NCI-H524 treated with DMSO at 0.1 percent for 48 hours (cell line): ENCODE data around the gene ADCY2.
A peak's percentile ranks its signal among the peaks of the same experiment; 100 is the strongest.

Experiments used
- DNase-seq: peaks from one replicate; lab custom pipeline; 2025; lab: John Stamatoyannopoulos, UW

The ADCY2 gene

GRCh38 chr5:7784683-7785380, 388.9 kb downstream of the ADCY2 start:
- DNase-seq = no peak

- no peak for DNase-seq
Observed at GRCh38 chr5:7787770-7788169, 391.8 kb downstream of the ADCY2 start.

DNA sequence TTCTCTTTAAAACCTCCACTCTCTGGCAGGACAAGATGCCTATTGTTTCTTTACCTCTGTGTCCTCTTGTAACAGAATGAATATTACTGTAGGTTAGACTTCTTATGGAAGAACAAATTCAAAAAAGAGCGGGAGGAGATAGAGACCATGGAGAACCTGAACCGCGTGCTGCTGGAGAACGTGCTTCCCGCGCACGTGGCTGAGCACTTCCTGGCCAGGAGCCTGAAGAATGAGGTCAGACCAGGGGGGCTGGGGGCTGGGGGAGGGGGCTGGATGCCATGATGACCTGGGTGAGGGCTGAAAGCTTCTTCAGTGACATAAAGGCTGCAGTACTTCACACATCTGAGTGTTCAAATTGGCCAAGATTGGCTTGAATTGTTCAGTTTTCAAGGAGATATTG, 393.6 kb downstream of the ADCY2 start:
- no peak for DNase-seq

GRCh38 chr5:7793895-7794294, 398.0 kb downstream of the ADCY2 start:
- no peak for DNase-seq

DNA sequence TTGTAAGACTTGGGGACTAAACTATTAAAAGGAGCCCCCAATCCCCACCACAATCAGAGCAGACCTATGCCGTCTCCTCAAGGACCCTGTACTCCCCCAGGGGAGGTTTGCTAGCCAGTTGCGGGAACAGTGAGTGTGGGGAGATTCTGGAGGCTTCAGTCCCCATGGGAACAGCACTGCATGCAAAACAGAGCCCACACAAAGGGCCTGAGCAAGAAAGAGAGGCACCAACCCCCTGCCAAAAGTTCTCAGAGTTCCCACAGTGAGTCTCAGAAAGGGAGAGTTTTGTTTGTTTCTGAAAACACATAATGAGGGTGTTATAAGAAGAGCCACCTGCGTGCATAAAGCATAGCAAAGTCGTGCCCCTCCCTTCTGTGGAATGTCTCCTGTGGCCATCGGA, 398.4 kb downstream of the ADCY2 start:
- DNase-seq = no peak

GRCh38 chr5:7794823-7795222, 398.9 kb downstream of the ADCY2 start:
- DNase-seq = no peak

- no peak for DNase-seq
Observed at GRCh38 chr5:7795306-7795705, 399.4 kb downstream of the ADCY2 start.

DNA sequence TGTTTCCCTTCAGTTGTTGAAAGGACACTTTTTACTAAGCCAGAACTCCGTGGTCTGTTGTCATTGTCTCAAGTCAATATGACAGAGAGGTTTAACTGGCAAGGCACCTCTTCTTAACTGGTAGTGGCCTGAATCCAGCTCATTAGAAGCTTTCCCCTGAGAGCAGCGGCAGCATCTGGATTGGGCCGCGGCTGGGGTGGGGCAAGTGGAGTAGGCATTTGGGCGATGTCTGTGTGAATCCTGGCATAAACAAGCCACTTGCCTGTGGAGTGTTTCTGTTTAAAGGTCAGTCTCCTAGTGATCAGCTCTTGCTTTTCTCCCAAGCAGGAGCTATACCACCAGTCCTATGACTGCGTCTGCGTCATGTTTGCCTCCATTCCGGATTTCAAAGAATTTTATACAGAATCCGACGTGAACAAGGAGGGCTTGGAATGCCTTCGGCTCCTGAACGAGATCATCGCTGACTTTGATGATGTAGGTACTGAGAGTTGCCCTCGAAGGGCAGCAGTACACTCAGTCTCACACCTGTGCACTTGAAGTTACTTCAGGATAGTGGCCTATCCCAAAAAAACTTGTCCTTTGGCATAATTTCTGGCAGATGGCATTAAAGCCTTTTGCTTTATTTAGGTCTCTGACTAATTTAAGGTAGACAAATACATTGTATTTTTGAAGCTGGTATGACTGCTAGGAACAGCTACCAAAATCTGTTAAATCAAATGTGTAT, 406.1 kb downstream of the ADCY2 start:
- DNase-seq = peak; percentile 3

GRCh38 chr5:7802855-7803254, 406.9 kb downstream of the ADCY2 start:
- DNase-seq = no peak

- no peak for DNase-seq
Observed at GRCh38 chr5:7803937-7804336, 408.0 kb downstream of the ADCY2 start.

DNA sequence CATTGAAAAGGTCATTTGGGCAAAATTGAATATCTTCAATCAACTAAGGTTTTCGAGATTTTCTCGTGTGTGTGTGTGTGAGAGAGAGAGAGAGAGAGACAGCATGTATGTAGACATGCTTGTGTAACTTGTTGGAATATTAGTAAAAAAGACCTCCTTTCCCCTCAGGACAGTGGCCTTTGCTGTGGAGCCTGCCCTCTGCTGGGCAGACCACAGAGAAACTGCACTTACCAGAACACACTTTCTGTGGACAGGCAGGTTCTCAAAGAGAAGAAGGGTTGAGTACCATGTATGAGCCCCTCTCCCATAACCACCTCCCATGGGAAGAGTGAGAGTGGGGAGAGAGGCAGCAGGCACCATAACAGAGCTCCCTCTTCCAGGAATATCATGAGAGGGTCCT, 409.4 kb downstream of the ADCY2 start:
- DNase-seq = no peak

GRCh38 chr5:7808998-7809397, 413.1 kb downstream of the ADCY2 start:
- DNase-seq = no peak

GRCh38 chr5:7811715-7812114, 415.8 kb downstream of the ADCY2 start:
- DNase-seq = no peak

DNA sequence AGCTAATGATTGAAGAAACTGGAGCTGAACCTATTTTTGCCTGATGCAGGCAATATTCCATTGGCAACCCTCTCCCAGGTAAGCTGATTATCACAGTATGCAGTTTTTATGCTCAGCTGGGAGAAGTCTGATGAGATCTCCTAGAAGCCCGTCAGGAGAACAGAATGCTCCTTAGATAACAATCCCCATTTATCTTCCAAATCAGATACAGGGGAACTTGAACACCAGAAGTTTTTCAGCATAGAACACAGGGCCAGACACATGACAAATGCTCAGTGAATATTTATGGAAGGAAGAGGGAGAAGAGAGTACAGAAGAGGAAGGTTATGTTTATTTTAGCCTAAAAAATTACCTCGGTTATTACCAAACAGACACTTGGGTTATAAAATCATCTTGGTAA, 417.1 kb downstream of the ADCY2 start:
- DNase-seq = no peak

- no peak for DNase-seq
Observed at GRCh38 chr5:7813576-7813975, 417.6 kb downstream of the ADCY2 start.

DNA sequence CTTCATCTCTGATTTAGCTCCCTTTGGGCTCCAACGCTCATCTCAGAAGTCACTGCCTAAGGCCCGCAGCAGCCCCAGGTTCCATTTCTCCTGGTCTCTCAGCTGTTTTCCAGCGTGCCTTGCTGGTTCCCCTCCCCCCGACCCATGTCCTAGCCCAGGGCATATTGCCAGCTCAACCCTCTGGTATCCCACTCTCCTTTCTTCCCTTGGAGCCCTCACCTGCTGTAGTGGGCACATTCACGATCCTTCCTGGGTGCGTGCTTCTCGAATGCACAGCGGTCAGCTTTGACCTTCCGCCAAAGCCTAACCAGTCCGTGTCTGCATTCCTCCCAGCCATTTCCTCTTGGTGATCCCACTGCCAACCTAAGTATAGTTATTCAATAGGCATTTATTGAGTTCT, 418.9 kb downstream of the ADCY2 start:
- no peak for DNase-seq

GRCh38 chr5:7815892-7816534, 420.1 kb downstream of the ADCY2 start:
- no peak for DNase-seq

- DNase-seq = no peak
Observed at GRCh38 chr5:7816535-7816901, 420.6 kb downstream of the ADCY2 start.

DNA sequence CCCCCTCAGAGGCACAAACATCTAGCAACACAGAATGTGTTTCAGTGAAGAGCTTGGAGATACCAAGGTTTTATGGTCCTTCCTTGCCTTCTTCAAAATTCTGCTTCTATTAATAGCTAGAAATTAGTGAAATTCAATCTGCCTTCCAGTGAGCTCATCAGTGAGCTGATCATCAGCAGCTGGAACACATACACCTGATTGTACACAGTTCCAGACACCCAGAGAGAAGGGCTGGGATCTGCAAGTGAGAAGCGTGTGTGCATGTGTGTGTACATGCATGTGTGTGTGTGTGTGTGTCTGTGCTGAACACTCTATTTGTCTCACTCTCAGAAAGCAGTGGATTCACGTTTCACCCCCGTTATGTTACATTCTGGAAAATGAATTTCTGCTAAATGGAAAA, 426.5 kb downstream of the ADCY2 start:
- no peak for DNase-seq

DNA sequence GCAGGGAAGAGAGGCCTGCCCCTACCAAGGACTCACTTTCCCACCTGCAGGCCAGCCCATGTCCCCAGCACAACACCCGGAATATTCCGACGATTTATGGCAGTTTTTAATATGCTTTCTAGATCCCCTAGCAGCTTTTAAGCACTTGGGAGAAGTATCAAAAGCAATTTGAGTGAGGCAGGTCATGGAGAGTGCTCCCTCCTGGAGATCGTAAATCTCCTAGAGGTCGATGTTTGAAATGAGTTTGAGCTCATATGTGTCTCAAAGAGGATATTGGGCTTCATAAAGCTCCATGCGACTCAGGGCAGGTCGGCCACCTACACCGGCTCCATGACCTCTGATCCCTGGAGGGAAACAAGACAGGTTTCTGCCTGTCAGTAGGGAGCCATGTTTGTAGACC, 427.7 kb downstream of the ADCY2 start:
- DNase-seq = no peak

DNA sequence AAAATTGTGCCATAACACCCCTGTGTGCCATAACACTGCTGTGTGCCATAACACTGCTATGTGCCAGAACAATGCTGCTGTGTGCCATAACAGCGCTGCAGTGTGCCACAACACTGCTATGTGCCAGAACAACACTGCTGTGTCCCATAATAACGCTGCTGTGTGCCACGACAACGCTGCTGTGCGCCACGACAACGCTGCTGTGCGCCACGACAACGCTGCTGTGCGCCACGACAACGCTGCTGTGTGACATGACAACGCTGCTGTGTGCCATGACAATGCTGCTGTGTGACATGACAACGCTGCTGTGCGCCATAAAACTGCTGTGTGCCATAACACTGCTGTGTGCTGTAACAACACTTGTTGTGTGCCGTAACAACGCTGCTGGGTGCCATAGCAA, 429.1 kb downstream of the ADCY2 start:
- DNase-seq = no peak

DNA sequence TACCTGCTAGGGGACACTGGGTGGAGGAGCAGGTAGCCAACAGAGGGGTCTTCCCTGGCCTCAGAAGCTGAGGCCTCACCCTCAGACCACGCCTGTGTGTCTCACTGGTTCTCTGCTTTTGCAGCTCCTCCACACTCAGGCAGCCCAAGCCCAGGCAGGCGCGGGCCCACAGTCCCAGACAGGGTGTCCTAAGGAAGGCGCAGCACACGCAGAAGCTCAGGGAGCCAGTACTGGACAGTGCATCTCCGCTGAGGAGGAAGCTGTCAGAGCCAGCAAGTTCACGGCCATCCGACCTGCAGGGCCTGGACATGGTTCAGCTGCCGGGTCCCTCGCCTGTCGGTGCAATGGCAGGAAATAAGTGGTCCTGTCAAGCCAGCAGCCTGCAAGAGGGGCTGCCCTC, 429.7 kb downstream of the ADCY2 start:
- DNase-seq = no peak

GRCh38 chr5:7827610-7828009, 431.7 kb downstream of the ADCY2 start:
- no peak for DNase-seq
